ENCODE data around the gene GLI3. TPM values are rescaled to one million over a fixed set of nuclear protein-coding genes. Genes with fewer than 3 reads are reported as not detected.

The GLI3 gene
- total and polyA plus RNA-seq, 9 donors, result 7.6 to 25.2 (median 15.6) TPM

GRCh38 chr7:42227541-42227935 lies 9.5 kb downstream of the GLI3 start:
- 22% methylated on average over 1 of the region's 13 CpGs for WGBS (ENCODE audit: insufficient coverage)
- H3K27me3 ChIP-seq (ENCODE audit: control insufficient read depth, insufficient read depth, low read length), result peaks cover 3% of the 10 kb centered on the region
- H3K4me1 ChIP-seq (ENCODE audit: control insufficient read depth, insufficient read depth, low read length), result peaks cover 29% of the 10 kb centered on the region
- peak overlapping the region; percentile 3 for H3K4me3 ChIP-seq (ENCODE audit: low read length)
- H3K36me3 ChIP-seq (ENCODE audit: control insufficient read depth, insufficient read depth, low read length), result no peaks in the 10 kb centered on the region
- no peak for DNase-seq
- no peaks in the 10 kb centered on the region for H3K9me3 ChIP-seq (replicated peaks; ENCODE audit: control insufficient read depth, low read depth, low read length)
- no peak overlapping the region for H3K27ac ChIP-seq (ENCODE audit: low read length)

GRCh38 chr7:42227021-42227420 lies 10.0 kb downstream of the GLI3 start:
- Histone ChIP-seq H3K27ac (ENCODE audit: low read length) (no peak overlapping the region), H3K4me1 (ENCODE audit: control insufficient read depth, insufficient read depth, low read length) (peaks cover 26% of the 10 kb centered on the region), H3K36me3 (ENCODE audit: control insufficient read depth, insufficient read depth, low read length) (peaks cover 3% of the 10 kb centered on the region), H3K4me3 (ENCODE audit: low read length) (no peak overlapping the region), H3K27me3 (ENCODE audit: control insufficient read depth, insufficient read depth, low read length) (peaks cover 3% of the 10 kb centered on the region), H3K9me3 (replicated peaks; ENCODE audit: control insufficient read depth, low read depth, low read length) (no peaks in the 10 kb centered on the region)
- no CpG with 5 or more reads among the region's 5 CpGs for WGBS (ENCODE audit: insufficient coverage)
- no peak for DNase-seq

GRCh38 chr7:42226354-42226941 lies 10.6 kb downstream of the GLI3 start:
- DNase-seq, result no peak
- Histone ChIP-seq H3K4me1 (ENCODE audit: control insufficient read depth, insufficient read depth, low read length) (peaks cover 28% of the 10 kb centered on the region), H3K27me3 (ENCODE audit: control insufficient read depth, insufficient read depth, low read length) (peaks cover 3% of the 10 kb centered on the region), H3K9me3 (replicated peaks; ENCODE audit: control insufficient read depth, low read depth, low read length) (no peaks in the 10 kb centered on the region), H3K27ac (ENCODE audit: low read length) (no peak overlapping the region), H3K4me3 (ENCODE audit: low read length) (no peak overlapping the region), H3K36me3 (ENCODE audit: control insufficient read depth, insufficient read depth, low read length) (peaks cover 6% of the 10 kb centered on the region)
- WGBS (ENCODE audit: insufficient coverage), result no CpG with 5 or more reads among the region's 5 CpGs

DNA sequence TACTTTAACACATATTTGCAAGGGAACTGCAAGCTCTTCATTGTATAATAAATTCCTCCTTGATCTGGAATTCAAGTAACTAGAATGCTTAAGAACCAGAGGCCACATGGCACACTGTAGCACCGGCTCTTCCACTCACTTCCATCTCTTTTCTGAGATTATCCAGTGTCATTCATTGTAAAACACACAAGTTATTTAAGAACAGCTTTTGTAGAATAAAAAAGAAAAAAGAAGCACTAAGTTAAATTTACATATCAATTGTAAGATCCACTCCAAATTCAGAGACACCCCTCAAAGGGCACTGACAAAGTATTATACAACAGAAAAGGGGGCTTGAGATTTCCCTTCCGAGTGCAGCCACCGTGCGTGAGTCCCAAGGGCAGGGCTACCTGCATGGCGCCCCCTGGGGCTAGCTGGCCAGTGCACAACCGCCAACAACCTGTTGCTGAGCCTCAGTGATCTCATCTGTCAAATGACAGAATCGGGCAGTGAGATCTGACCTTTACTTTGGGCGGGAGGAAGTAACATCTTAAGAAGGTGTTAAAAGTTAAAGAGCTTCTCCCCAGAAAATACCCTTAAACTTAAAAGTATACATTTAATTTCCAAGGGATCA lies 12.5 kb downstream of the GLI3 start:
- no peak for DNase-seq
- Histone ChIP-seq H3K9me3 (replicated peaks; ENCODE audit: control insufficient read depth, low read depth, low read length) (no peaks in the 10 kb centered on the region), H3K4me1 (ENCODE audit: control insufficient read depth, insufficient read depth, low read length) (peaks cover 28% of the 10 kb centered on the region), H3K27me3 (ENCODE audit: control insufficient read depth, insufficient read depth, low read length) (peaks cover 3% of the 10 kb centered on the region), H3K27ac (ENCODE audit: low read length) (no peak overlapping the region), H3K4me3 (ENCODE audit: low read length) (no peak overlapping the region), H3K36me3 (ENCODE audit: control insufficient read depth, insufficient read depth, low read length) (peaks cover 14% of the 10 kb centered on the region)
- WGBS (ENCODE audit: insufficient coverage), result 100% methylated on average over 1 of the region's 8 CpGs

GRCh38 chr7:42222891-42223290 lies 14.1 kb downstream of the GLI3 start:
- peaks cover 21% of the 10 kb centered on the region for H3K4me1 ChIP-seq (ENCODE audit: control insufficient read depth, insufficient read depth, low read length)
- no peak overlapping the region for H3K27ac ChIP-seq (ENCODE audit: low read length)
- H3K36me3 ChIP-seq (ENCODE audit: control insufficient read depth, insufficient read depth, low read length), result peaks cover 16% of the 10 kb centered on the region
- no peak overlapping the region for H3K4me3 ChIP-seq (ENCODE audit: low read length)
- H3K9me3 ChIP-seq (replicated peaks; ENCODE audit: control insufficient read depth, low read depth, low read length), result no peaks in the 10 kb centered on the region
- DNase-seq, result peak; percentile 51
- no peaks in the 10 kb centered on the region for H3K27me3 ChIP-seq (ENCODE audit: control insufficient read depth, insufficient read depth, low read length)
- 50% methylated on average over 6 of the region's 11 CpGs for WGBS (ENCODE audit: insufficient coverage)

DNA sequence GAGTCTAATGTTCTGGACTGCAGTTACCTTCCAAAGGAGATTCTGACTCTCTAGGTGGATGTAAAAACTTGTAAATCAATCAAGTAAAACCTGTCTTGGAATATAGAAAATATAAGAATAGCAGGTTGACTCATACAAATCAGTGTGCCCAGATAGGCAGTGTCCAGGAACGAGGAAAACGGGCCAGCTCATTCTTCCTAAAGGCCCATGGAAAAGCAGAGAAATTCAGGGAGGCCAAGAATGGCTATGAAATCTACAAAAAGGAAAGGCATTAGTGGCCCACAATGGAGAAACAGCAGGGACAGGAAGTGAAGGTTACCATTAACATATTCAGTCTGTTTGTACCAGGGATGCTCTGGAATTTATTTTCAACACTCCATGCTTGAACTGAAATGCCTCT lies 14.9 kb downstream of the GLI3 start:
- H3K27ac ChIP-seq (ENCODE audit: low read length), result no peak overlapping the region
- DNase-seq, result no peak
- H3K9me3 ChIP-seq (replicated peaks; ENCODE audit: control insufficient read depth, low read depth, low read length), result no peaks in the 10 kb centered on the region
- no peaks in the 10 kb centered on the region for H3K27me3 ChIP-seq (ENCODE audit: control insufficient read depth, insufficient read depth, low read length)
- H3K4me1 ChIP-seq (ENCODE audit: control insufficient read depth, insufficient read depth, low read length), result peaks cover 15% of the 10 kb centered on the region
- H3K36me3 ChIP-seq (ENCODE audit: control insufficient read depth, insufficient read depth, low read length), result peaks cover 17% of the 10 kb centered on the region
- H3K4me3 ChIP-seq (ENCODE audit: low read length), result no peak overlapping the region
- 83% methylated on average over 2 of the region's 2 CpGs for whole genome bisulfite sequencing (ENCODE audit: insufficient coverage)

GRCh38 chr7:42221304-42221703 lies 15.7 kb downstream of the GLI3 start:
- peaks cover 21% of the 10 kb centered on the region for H3K36me3 ChIP-seq (ENCODE audit: control insufficient read depth, insufficient read depth, low read length)
- no peak overlapping the region for H3K27ac ChIP-seq (ENCODE audit: low read length)
- H3K4me3 ChIP-seq (ENCODE audit: low read length), result no peak overlapping the region
- H3K27me3 ChIP-seq (ENCODE audit: control insufficient read depth, insufficient read depth, low read length), result no peaks in the 10 kb centered on the region
- DNase-seq, result no peak
- peaks cover 13% of the 10 kb centered on the region for H3K4me1 ChIP-seq (ENCODE audit: control insufficient read depth, insufficient read depth, low read length)
- H3K9me3 ChIP-seq (replicated peaks; ENCODE audit: control insufficient read depth, low read depth, low read length), result no peaks in the 10 kb centered on the region
- 92% methylated on average over 4 of the region's 5 CpGs for WGBS (ENCODE audit: insufficient coverage)

- 100% methylated on average over 1 of the region's 3 CpGs for WGBS (ENCODE audit: insufficient coverage)
- H3K27ac ChIP-seq (ENCODE audit: low read length), result no peak overlapping the region
These were observed 17.6 kb downstream of the GLI3 start for GRCh38 chr7:42219447-42219846.

GRCh38 chr7:42218248-42218647 lies 18.8 kb downstream of the GLI3 start:
- no peaks in the 10 kb centered on the region for H3K9me3 ChIP-seq (replicated peaks; ENCODE audit: control insufficient read depth, low read depth, low read length)
- WGBS (ENCODE audit: insufficient coverage), result no CpG with 5 or more reads among the region's 2 CpGs
- no peaks in the 10 kb centered on the region for H3K27me3 ChIP-seq (ENCODE audit: control insufficient read depth, insufficient read depth, low read length)
- peak overlapping the region; percentile 56 for H3K27ac ChIP-seq (ENCODE audit: low read length)
- peaks cover 21% of the 10 kb centered on the region for H3K36me3 ChIP-seq (ENCODE audit: control insufficient read depth, insufficient read depth, low read length)
- no peak overlapping the region for H3K4me3 ChIP-seq (ENCODE audit: low read length)
- H3K4me1 ChIP-seq (ENCODE audit: control insufficient read depth, insufficient read depth, low read length), result peaks cover 13% of the 10 kb centered on the region
- no peak for DNase-seq

More at GRCh38 chr7:42219447-42219846, 17.6 kb downstream of the GLI3 start:
- no peak overlapping the region for H3K4me3 ChIP-seq (ENCODE audit: low read length)
- peaks cover 21% of the 10 kb centered on the region for H3K36me3 ChIP-seq (ENCODE audit: control insufficient read depth, insufficient read depth, low read length)
- H3K27me3 ChIP-seq (ENCODE audit: control insufficient read depth, insufficient read depth, low read length), result no peaks in the 10 kb centered on the region
- DNase-seq, result peak; percentile 56
- peaks cover 13% of the 10 kb centered on the region for H3K4me1 ChIP-seq (ENCODE audit: control insufficient read depth, insufficient read depth, low read length)
- H3K9me3 ChIP-seq (replicated peaks; ENCODE audit: control insufficient read depth, low read depth, low read length), result no peaks in the 10 kb centered on the region

DNA sequence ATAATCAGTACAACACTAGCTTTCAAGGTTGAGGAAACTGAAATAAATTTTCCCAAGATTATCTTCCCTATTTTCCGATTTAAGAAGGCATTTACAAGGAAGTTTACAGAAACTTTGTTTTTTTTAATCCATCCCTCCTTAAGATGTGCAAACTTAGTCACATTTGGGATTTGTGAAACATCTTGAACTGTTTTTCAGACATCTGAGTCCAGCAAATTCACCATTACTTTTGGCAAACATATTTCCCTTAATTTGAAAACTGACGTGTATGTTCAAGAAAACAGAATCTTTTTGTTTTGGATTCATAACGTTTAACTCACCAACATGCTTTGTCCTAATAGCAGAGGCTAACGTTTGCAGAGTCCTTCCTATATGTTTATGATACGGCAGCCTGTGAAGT lies 19.5 kb downstream of the GLI3 start:
- Histone ChIP-seq H3K4me3 (ENCODE audit: low read length) (no peak overlapping the region), H3K36me3 (ENCODE audit: control insufficient read depth, insufficient read depth, low read length) (peaks cover 22% of the 10 kb centered on the region), H3K4me1 (ENCODE audit: control insufficient read depth, insufficient read depth, low read length) (peaks cover 9% of the 10 kb centered on the region), H3K9me3 (replicated peaks; ENCODE audit: control insufficient read depth, low read depth, low read length) (no peaks in the 10 kb centered on the region), H3K27ac (ENCODE audit: low read length) (peak overlapping the region; percentile 56), H3K27me3 (ENCODE audit: control insufficient read depth, insufficient read depth, low read length) (no peaks in the 10 kb centered on the region)
- no CpG with 5 or more reads among the region's 5 CpGs for WGBS (ENCODE audit: insufficient coverage)
- peak; percentile 93 for DNase-seq
